Nephron progenitor cell (in vitro differentiated cells): ENCODE results near the gene KCNIP3.

Experiments used
- DNase-seq: peaks from one replicate; pipeline ENCODE4 v3.0.0; 2021
- H3K27ac Mint-ChIP-seq: 2 replicates; pipeline ENCODE4 v1.8.0; 2021; ENCODE audit warnings: mild to moderate bottlenecking, moderate library complexity, mixed read lengths
- H3K27me3 Mint-ChIP-seq: 2 replicates; pipeline ENCODE4 v1.8.0; 2021; ENCODE audit warnings: mild to moderate bottlenecking, low read depth, mixed read lengths; ENCODE audit not compliant: poor library complexity
- H3K36me3 Mint-ChIP-seq: 2 replicates; pipeline ENCODE4 v1.8.0; 2021; ENCODE audit warnings: low read depth, mixed read lengths
- H3K4me1 Mint-ChIP-seq: 2 replicates; pipeline ENCODE4 v1.8.0; 2021; ENCODE audit warnings: mixed read lengths
- H3K4me3 Mint-ChIP-seq: 2 replicates; pipeline ENCODE4 v1.8.0; 2021; ENCODE audit warnings: mild to moderate bottlenecking, moderate library complexity, mixed read lengths
- H3K9me3 Mint-ChIP-seq: 2 replicates; pipeline ENCODE4 v1.8.0; 2021; ENCODE audit warnings: mild to moderate bottlenecking, moderate library complexity, mixed read lengths
- CTCF ChIP-seq: fragments of 200-600 bp; sonication (generic); IDR thresholded peaks from 2 replicates; pipeline ENCODE4 v1.5.0; 2021; ENCODE audit warnings: antibody characterized with exemption

The KCNIP3 gene

DNA sequence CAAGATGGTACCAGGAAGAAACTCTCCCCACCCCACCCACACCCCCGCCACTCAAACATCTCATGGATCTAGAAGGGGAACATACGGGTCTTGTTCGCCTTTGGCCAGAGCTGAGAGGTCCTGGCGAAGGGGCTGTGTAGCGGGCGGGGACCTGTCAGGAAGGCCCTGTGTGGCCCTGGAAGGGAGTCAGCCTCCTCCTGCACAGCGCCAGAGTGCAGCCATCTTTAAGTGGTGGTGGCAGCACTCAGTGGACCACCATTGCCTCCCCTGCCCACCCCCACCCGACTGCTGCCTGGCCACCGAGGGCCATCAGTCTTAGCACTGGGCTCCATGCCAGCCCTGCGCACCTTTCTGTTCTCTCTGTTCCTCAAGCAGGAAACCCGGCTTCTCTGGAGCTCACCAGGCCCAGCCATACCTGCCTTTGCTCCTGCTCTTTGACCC, 93.8 kb downstream of the KCNIP3 start:
- Mint-ChIP-seq H3K4me3 (no peak overlapping the region), H3K27me3 (peaks cover 28% of the 10 kb centered on the region), H3K4me1 (no peaks in the 10 kb centered on the region), H3K27ac (no peak overlapping the region), H3K9me3 (peaks cover 10% of the 10 kb centered on the region), H3K36me3 (no peaks in the 10 kb centered on the region)
- no peak for TF ChIP-seq CTCF
- DNase-seq, result no peak

DNA sequence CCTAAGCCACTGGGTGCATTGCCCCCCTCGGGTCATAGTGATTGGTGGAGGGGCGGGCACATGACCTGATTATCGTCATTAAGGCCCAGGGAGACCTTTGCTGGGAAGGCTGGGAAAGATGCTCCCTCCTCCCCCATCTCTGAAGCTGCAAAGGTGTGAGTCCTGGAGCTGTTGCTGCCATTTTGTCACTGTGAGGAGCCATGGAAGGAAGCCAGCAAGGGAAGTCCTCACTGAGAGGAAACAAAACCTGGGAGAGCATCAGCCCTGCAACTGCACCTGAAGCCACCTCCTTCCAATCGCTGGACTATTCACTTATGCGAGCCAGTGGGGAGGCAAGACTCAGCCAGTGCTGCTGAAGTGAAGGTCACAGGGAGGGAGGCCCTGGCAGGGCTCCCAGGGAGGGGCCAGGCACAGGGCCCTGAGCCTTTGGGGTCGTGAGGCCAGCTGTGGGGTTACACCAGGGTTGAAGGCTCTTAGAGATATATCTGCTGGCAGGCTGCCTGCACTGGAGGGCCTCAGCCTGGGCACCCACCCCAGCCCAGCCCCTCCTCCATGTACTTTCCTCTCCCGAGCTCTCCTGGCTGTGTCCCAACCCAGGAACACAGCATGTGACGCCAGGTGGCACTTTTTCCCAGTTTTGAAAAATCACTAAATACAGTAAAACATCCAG, 94.6 kb downstream of the KCNIP3 start:
- H3K4me1 Mint-ChIP-seq, result peaks cover under 1% of the 10 kb centered on the region
- no peak for TF ChIP-seq CTCF

GRCh38 chr2:95392320-95392719, 95.2 kb downstream of the KCNIP3 start:
- Mint-ChIP-seq H3K27me3 (peaks cover 35% of the 10 kb centered on the region), H3K9me3 (peaks cover 6% of the 10 kb centered on the region), H3K27ac (peak overlapping the region; percentile 68), H3K36me3 (no peaks in the 10 kb centered on the region), H3K4me3 (no peak overlapping the region), H3K4me1 (peaks cover 5% of the 10 kb centered on the region)
- no peak for DNase-seq
- no peak for TF ChIP-seq CTCF

More for the DNA sequence above, 94.6 kb downstream of the KCNIP3 start:
- Mint-ChIP-seq H3K27ac (no peak overlapping the region), H3K36me3 (no peaks in the 10 kb centered on the region), H3K27me3 (peaks cover 33% of the 10 kb centered on the region), H3K4me3 (no peak overlapping the region), H3K9me3 (peaks cover 6% of the 10 kb centered on the region)
- DNase-seq, result no peak

- Mint-ChIP-seq H3K9me3 (peaks cover 6% of the 10 kb centered on the region), H3K36me3 (no peaks in the 10 kb centered on the region), H3K27ac (peak overlapping the region; percentile 68), H3K4me3 (no peak overlapping the region), H3K4me1 (peaks cover 5% of the 10 kb centered on the region), H3K27me3 (peaks cover 37% of the 10 kb centered on the region)
- no peak for TF ChIP-seq CTCF
- DNase-seq, result no peak
These were observed 95.7 kb downstream of the KCNIP3 start for GRCh38 chr2:95392730-95393455.

GRCh38 chr2:95393901-95394300, 96.8 kb downstream of the KCNIP3 start:
- no peak overlapping the region for H3K27ac Mint-ChIP-seq
- peaks cover 5% of the 10 kb centered on the region for H3K4me1 Mint-ChIP-seq
- peaks cover under 1% of the 10 kb centered on the region for H3K36me3 Mint-ChIP-seq
- TF ChIP-seq CTCF, result no peak
- H3K9me3 Mint-ChIP-seq, result peaks cover 6% of the 10 kb centered on the region
- H3K4me3 Mint-ChIP-seq, result no peak overlapping the region
- DNase-seq, result no peak
- H3K27me3 Mint-ChIP-seq, result peaks cover 36% of the 10 kb centered on the region
